SK-MEL-5 (cell line): ENCODE results near the gene PPP1R3F. TPM values are rescaled to one million over a fixed set of nuclear protein-coding genes. Genes with fewer than 3 reads are reported as not detected.

Source experiments
- DNase-seq: peaks from one replicate; pipeline ENCODE4 v3.0.0-alpha.2; 2016; ENCODE audit warnings: low read depth, low spot score
- in situ Hi-C: cut with HindIII; loops from 2 replicates; pipeline ENCODE4 v1.10.0; 2016; ENCODE audit warnings: low sequenced_read_pairs, high pct_unique_total_duplicates, low pct_unique_long_range_greater_than_20kb
- total RNA-seq: library from RNA; depleted of rRNA; stranded (reverse); fragments of >200 nt; shearing (Covaris generic); gene quantifications from 2 replicates; pipeline ENCODE4 v1.2.3, GENCODE V29; 2014

PPP1R3F gene
- total RNA-seq, 1 experiment from 2014 or later = 12.8 TPM

DNA sequence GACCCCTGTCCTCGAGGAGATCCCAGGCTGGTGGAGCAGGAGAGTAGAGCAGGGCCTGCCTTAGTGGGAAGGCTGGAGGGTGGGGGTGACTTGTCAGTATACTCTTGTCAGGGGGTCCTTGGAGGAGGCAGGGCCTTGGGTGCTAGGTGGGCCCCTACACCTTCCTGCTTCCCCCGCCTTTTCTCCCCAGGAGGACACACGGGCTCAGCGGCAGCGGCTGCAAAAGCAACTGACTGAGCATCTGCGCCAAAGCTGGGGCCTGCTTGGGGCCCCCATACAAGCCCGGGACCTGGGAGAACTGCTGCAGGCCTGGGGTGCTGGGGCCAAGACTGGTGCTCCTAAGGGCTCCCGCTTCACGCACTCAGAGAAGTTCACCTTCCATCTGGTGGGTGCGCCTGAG is 23.1 kb upstream of the PPP1R3F start:
- no peak for DNase-seq
- in situ Hi-C loops = no loop called here

DNA sequence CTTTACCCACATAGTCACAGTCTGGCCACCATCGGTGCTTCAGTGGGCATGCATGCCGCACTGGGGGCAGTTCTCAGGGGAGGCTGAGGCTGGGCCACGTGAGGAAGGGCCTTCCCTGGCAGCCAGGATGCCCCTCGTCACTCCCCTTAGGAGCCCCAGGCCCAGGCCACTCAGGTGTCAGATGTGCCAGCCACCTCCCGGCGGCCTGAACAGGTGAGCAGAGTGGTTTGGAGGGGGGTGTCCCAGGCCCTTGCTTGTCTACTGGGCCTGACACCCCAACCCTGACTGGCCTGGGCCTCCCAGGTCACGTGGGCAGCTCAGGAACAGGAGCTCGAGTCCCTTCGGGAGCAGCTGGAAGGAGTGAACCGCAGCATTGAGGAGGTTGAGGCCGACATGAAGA is 22.2 kb upstream of the PPP1R3F start:
- no peak for DNase-seq
- in situ Hi-C loops = no loop called here

DNA sequence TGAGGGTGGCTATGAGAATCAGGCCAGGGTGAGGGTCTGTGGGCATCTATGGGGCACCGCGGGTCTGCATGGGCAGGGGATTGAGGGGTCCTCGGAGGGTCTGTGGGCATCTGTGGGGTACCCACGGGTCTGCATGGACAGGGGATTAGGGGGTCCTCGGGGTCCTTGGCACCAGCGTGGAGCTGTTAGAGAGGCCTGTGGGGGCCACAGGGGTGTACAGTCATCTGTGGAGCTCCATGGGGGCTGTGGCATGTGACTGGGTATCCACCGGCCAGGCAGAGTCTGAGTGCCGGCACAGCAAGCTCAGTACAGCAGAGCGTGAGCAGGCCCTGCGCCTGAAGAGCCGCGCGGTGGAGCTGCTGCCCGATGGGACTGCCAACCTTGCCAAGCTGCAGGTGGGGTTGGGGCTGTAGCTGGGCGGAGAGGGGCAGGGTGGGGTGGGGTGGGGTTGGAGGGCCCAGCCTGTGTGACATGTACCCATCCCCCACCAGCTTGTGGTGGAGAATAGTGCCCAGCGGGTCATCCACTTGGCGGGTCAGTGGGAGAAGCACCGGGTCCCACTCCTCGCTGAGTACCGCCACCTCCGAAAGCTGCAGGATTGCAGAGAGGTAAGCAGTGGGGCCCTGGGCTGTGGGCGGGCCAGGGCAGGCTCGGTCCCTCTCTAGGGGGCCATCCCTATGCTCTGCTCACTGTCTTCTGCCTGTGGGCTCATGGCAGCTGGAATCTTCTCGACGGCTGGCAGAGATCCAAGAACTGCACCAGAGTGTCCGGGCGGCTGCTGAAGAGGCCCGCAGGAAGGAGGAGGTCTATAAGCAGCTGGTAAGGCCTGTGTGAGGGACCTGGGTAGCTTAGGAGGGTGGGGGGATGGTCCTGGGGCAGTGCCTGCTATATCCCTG is 21.4 kb upstream of the PPP1R3F start:
- in situ Hi-C loops = no loop called here
- no peak for DNase-seq

DNA sequence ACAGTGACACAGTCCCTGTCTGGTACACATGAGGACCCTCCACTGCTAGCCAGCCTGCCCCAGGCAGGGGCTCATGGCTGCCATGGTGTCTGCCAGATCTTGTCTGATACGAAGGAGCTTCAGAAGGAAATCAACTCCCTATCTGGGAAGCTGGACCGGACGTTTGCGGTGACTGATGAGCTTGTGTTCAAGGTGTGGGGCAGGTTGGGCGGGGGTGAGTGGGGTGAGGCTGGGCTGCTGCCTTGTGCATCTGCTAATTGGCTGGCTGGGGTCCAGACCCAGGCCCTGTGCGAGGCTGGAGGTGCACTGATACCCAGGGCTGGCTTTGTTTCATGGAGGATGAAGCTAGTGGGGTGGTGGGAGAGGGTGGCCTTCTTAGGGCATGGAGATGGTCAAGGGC is 20.5 kb upstream of the PPP1R3F start:
- DNase-seq = no peak
- in situ Hi-C loops = no loop called here

DNA sequence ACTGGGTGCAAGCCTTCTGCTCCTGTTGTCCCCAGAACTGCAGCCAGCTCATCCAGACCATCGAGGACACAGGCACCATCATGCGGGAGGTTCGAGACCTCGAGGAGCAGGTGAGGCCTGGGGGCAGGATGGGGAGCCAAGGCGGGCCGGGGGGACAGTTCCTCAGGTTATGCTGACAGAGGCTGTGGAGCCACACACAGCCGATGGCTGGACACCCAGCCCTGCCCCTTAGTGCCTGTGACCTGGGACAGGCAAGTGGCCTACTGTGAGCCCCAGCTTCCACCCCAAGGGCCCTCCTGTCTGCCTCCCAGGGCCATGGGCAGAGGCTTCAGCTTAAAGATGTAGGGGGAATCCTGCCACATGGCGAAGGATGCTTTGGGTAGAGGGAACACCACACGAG is 20.0 kb upstream of the PPP1R3F start:
- no peak for DNase-seq
- in situ Hi-C loops = no loop called here

DNA sequence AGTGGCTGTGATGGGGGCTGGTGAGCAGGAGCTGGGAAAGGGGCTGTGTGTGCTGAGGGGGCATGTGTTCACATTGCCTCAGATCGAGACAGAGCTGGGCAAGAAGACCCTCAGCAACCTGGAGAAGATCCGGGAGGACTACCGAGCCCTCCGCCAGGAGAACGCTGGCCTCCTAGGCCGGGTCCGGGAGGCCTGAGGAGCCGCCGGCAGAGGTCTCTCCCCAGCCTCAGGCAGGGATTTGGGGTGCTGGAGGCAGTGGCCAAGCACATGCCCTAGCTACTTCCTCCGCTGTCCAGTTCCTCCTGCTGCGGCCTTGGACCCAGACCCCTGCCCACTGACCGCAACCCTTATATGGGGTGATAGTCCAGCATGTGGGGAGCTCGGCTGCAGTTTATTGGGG is 19.5 kb upstream of the PPP1R3F start:
- in situ Hi-C loops = no loop called here
- DNase-seq = no peak

DNA sequence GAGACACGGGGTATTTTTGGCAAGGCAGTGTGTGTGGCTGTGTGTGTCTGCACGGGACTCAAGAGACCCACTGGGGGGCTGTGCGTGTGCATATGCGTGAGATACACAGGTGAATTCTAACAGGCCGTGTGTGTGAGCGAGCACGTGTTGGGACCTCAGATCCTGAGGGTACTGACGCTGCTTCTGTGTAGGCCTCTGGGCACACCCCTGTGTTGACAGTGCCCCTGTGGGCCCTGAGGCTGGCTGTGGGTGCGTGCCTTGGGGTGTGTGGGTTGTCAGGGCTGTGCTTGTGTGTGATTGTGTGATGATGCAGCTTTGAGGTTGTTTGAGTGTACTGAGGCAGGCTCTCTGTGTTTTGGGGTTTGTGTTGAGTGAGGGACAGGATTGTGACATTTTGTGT is 19.0 kb upstream of the PPP1R3F start:
- no peak for DNase-seq
- in situ Hi-C loops = no loop called here

DNA sequence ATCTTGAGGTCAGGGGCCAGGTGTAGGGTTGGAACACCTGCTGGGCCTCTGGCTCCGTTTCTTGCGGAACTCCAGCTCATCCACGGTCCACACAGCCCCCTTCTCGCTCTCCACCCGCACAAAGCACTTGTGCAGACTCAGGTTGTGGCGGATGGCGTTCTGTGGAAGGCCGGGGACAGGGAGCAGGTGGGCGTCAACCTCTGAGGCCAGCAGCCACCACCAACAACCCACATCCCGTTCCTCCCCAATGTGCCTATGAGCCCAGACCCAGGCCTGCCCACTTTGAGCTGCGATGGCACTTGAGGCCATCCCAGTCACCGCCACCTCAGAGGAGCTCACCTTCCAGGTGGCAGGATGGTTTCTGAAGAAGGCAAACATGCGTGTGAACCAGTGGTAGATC is 18.3 kb upstream of the PPP1R3F start:
- DNase-seq = no peak
- in situ Hi-C loops = no loop called here

DNA sequence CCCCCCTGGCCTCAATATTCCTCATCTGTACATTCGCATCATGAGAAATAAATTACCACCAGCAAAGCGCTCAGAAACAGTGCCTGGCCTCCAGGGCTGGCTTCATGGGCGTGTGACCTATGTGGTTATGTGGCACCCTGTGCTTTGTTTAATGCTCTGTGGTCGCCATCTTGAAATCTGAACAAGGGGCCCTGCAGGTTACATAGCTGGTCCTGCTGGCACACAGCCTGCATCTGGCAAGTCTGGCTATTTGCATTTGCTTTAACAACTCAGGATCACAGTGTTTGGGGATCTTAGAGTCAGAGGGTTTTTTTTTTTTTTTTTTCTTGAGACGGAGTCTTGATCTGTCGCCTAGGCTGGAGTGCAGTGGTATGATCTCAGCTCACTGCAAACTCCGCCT is 15.0 kb upstream of the PPP1R3F start:
- in situ Hi-C loops = no loop called here
- DNase-seq = no peak

DNA sequence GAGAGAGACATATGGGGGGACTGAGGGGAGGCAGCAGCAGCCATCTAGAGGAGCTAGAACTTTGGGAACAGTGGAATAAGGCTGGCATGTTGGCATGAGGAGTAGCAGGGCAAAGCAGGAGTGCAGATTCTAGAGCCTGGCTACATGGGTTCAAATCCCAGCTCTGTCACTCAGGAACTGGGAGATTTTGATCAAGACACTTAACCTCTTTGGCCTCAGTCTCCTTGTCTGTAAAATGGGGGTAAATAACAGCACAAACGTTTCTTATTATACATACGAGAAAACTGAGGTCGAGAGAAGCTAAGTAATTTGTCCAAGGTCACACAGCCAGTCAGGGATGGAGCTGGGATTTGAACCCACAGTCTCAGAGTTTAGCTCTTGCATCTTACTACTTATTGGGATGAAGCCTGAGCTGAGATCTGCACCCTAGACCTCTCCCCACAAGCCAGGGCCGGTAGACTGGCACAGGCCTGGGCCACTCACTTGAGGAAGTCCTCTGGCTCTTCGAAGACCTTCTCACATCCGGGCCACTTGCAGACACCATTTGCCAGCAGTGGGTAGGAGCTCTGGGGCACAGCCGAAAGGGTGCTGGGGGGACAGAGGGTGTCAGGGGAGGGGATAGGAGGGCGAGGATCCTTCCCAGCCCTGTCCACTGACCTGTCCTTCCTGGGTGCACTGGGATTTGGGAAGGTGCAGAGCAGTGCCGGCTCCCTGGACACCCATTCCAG is 13.2 kb upstream of the PPP1R3F start:
- in situ Hi-C loops = no loop called here
- DNase-seq = no peak

DNA sequence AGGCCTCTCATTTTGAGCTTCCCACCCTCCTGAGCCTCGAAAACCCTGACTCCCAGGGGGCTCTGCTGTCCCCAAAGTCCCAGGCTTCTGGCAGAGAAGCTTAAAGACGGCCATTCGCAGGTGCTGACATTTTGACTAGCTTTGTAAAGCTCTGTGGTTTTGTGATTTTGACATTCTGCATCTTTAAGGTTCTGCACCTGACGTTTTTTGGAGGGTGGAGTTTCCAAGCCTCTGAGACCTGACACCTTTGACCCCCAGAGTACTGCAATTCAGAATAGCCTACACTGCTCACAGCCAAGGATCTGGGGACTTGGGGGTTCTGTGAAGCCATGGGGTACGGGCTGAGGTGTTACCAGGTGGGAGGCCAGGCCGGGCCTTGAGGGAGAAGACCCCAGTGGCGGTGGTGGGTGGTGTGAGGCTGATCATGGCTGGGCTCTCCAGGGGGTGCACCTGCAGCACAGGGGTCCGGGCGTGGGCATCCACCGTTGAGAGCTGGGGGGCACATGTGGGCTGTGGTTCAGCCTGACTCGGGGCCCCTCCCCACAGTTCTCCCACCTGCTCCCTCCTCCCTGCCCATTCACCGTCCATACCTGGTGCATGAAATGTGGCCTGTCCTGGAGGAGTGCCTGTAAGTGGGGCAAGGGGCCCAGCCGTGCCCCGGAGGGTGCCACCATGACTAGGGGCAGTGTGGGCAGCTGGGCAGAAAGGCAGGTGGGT is 12.4 kb upstream of the PPP1R3F start:
- no peak for DNase-seq
- in situ Hi-C loops = no loop called here

DNA sequence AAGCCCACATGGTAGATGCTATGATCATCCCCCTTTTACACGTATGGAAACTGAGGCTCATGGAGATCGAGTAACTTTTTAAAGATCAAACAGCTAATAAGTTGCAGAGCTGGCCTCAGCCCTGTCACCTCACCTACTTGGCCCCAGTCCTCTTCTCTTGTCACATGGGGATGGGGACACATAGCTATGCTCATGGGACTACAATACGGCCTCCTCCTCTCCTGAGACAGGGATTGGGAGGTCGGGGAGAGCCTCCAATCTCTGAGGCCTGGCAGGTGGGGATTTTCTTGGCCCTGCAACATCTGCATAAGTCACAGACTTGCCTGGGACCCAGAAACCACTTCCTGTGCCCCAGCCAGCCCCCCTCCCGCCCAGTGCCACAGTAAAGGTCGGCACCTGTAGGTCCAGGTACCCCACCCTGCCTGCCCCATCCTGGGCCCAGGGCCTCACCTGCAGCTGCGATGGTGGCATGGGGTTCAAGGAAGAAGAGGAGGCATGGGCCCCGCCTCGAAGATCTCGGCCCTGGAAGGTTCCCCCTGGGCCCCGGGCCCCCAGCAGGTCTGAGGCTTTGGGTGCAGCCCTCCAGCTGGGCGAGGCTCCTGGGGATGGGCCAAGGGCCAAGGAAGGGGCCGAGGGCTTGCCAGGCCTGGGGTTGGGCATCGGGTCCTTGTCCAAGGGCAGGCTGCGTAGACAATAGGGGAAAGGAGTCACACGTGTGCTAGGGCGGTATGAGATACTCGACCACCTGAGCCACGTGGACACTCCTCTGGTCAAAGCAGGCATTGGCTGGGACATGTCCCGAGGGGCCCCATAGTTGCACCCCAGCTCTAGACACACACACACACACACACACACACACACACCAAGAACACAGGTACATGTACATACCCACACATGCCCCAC is 11.5 kb upstream of the PPP1R3F start:
- in situ Hi-C loops = no loop called here
- DNase-seq = no peak

DNA sequence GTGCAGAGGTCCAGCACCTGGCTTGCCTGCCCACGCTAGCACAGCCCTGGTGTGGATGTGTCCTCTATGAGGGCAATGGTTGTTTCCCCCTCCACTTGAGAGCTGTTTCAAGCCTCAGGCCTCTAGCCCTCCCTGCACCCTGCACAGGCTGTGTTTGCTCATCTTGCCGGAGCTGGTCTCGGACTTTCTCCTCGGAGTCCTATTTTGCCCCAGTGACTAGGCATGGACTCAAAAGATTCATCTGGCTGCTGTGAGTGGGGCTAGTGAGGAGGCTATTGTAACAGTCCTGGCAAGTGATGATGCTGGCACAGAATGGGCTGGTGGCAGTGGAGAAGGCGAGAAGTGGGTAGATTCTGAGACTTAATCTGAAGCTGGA is 10.9 kb upstream of the PPP1R3F start:
- in situ Hi-C loops = no loop called here

DNA sequence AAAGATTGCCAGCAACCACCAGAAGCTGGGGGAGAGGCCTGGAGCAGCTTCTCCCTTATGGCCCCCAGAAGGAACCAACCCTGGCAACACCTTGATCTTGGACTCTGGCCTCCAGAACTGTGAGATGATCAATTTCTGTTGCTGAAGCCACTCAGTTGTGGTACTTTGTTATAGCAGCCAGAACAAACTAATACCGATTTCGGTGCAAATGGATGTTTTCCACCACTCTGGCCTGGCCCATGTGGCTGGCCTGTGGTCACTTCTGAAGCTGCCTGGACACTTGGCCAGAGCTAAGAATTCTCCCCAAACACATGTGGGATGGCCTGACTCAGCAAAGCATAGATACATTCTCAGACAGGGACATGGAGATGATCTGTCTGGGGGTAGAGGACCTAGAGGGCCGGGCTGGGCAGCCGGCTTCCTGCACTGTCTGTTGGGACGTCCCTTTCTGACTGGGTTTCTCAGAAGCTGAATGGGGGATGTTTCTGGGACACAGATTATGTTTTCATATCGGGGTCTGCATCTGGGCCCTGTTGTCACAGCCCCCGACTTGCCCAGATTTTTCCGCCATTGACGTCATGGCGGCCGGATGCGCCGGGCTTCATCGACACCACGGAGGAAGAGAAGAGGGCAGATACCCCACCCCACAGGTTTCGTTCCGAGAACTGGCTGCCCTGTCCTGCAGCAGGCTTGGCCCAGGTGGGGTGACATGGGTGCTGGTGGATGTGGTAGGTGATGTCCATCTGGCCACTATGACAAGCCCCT is 9.2 kb upstream of the PPP1R3F start:
- DNase-seq = no peak
- in situ Hi-C loops = no loop called here

More for the DNA sequence above, 10.9 kb upstream of the PPP1R3F start:
- no peak for DNase-seq

DNA sequence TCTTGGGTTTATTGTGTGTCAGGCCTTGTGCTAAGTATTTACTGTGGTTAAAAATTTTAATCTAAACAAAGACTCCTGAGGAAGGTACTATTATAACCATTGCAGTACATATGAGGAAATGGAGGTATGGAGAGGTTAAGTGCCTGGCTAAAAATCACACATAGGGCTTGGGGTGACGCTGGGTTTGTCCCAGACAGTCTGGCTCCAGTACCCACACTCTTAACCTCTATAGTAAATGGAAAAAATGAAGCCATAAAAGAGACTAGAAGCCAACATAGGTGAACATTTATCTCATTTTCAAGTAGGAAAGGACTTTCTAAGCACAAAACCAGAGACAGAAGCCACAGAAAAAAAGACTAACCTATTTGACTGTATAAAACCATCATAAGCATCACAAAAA is 7.0 kb upstream of the PPP1R3F start:
- DNase-seq = no peak
- in situ Hi-C loops = no loop called here

DNA sequence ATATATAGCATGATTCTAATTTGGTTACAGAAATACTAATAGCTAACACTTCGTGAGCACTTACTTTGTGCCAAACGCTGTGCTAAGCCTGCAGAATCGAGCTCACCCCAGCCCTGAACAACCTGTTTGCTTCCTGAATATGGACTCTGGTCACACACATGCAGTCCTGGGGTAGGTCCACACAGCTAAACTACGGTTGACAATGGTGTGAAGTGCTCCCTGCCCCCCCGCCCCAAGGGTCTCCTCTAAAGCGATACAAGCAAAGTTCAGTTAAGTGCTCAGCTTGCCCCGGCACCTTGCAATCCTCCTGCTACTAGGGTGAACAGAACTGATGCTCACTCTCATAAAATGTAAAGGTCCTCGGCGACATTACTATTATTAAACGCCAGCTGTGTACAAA is 6.0 kb upstream of the PPP1R3F start:
- DNase-seq = no peak
- in situ Hi-C loops = no loop called here

DNA sequence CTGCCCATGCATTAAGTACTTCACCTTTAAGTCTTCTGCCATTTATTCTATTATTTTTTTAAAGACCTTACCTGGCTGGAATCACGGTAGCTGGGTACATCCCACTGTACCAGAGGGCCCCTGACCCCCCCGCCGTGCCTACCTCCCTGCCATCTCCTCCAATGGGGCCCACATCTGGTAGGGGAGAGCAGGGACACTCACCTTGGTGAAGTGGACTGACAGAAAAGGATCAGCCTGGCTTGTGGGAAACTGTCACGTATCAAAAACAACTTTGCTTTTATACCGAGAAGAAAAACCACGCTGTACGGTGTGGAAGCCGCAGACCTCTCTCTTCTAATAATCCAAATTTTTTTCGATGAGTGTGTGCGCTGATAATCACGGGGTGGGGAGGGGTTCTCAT is 5.1 kb upstream of the PPP1R3F start, which contains the start of gene FOXP3:
FOXP3 (minus strand) TSS at position 251 of the 400 bp plus-strand sequence. CDS start 6,205 bp downstream, outside the sequence.
- DNase-seq = no peak
- in situ Hi-C loops = no loop called here
